ENCODE measurements around the gene ZNF571. TPM values are rescaled to one million over a fixed set of nuclear protein-coding genes. Genes with fewer than 3 reads are reported as not detected.

ZNF571 gene
- total RNA-seq, result 0.78 and 3.0 TPM in 2 replicates

DNA sequence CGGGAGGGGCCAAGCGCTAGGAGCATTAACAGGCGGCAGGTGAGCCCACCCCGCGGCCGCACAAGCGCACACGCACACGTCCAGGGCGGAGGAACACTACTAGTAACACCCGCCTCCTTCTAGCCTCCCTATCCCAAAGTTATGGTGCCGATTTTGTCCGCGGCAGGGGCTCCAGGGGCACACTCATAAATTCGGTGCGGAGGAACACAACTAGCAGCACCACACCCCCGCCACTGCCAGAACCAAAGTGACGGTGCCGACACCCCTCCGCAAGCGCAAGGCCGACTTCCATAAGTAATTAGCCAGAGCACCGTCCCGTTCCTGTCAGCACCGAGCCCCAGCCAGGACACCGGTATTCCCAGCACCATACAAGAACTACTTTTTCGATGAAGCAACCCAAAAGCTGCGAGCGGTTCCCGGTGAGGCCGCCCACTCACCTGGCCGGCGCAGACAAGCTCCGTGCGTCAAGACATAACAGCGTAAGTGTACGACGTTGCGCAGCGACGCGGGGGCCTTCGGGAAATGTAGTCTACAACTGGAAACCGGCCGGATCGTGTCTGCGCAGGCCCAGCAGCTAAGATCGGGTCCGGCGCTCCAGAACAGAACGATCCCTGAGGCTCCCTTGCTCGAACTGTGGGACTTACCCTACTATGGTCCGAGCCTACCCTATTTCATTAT is at the start of gene ZNF571, which contains the start of gene ZNF540:
Gene ZNF571, minus strand, starts transcription at position 489 of the 678 bp plus-strand sequence. CDS start 8,116 bp downstream, outside the sequence.
Gene ZNF540, plus strand, starts transcription at position 573 of the 678 bp plus-strand sequence. CDS start 3,572 bp downstream, outside the sequence.

Other genes with a start within 250 kb of the ZNF571 start
- gene ZNF527, start 223.7 kb downstream of the ZNF571 start, total RNA-seq, result 3.0 and 3.3 TPM in 2 replicates
- 2.2 and 3.2 TPM in 2 replicates for gene ZNF569, start 127.3 kb downstream of the ZNF571 start, total RNA-seq
- 4.1 and 4.7 TPM in 2 replicates for gene ZNF570, start 125.4 kb downstream of the ZNF571 start, total RNA-seq
- gene ZNF793, start 87.9 kb downstream of the ZNF571 start, total RNA-seq, result 0.65 and 0.96 TPM in 2 replicates
- under 0.01 and 0.40 TPM in 2 replicates for gene ZNF540, start 84 bp upstream of the ZNF571 start, total RNA-seq
- 7.4 and 11.1 TPM in 2 replicates for gene ZFP30, start 60.7 kb upstream of the ZNF571 start, total RNA-seq
- 2.6 and 3.5 TPM in 2 replicates for gene ZNF607, start 125.0 kb upstream of the ZNF571 start, total RNA-seq
- 2.7 and 12.3 TPM in 2 replicates for gene ZNF573, start 184.8 kb upstream of the ZNF571 start, total RNA-seq

Measured in epithelial cell of alveolus of lung (primary cell).